Measurements from ENCODE around the gene XRCC4. TPM values are rescaled to one million over a fixed set of nuclear protein-coding genes. Genes with fewer than 3 reads are reported as not detected.

The XRCC4 gene
- polyA plus RNA-seq, 1 donor, result 8.5 TPM

DNA sequence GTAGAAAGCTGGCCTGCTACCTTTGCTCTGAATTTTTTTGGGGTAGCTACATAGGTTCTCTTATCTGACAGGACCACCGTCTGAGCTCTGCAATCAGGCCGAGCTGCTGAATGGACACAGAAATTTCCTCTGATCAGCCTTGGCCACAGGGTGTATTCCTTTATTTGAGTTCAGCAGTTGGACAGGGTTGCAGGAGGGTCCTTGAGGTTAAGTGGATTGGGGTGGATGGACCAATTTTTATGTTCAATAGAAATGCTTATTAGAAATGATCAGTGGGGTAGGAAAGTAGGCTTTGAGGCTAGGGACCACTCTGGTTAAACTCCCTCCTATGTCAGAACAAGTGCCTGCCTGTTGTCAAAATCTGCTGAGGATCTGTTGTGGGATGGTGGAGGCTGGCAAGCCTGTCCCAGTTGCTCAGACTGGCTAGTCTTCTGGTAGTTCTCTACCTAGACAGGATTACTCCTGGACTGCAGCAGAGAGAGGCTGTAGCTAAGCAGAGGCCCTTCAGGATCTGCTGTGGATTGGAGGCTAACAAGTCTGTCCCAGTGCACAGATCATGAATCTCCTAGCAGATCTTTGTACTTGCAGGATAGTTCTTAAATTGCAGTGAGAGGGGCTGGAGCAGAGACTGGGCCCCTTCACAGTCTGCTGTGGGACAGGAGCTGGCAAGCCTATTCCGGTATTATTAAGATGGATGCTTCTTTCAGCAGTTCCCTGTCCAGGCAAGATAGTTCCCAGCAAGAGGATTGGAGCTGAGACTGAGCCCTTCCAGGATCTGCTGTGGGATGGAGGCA, 18.0 kb downstream of the XRCC4 start:
- H3K27ac ChIP-seq (ENCODE audit: low read length), result no peak overlapping the region
- H3K36me3 ChIP-seq (ENCODE audit: control insufficient read depth, insufficient read depth, low read length), result no peaks in the 10 kb centered on the region
- H3K4me3 ChIP-seq (ENCODE audit: low read length), result no peak overlapping the region
- peaks cover 19% of the 10 kb centered on the region for H3K4me1 ChIP-seq (ENCODE audit: control insufficient read depth, insufficient read depth, low read length)
- DNase-seq, result no peak
- H3K27me3 ChIP-seq (ENCODE audit: control insufficient read depth, insufficient read depth, low read length), result no peaks in the 10 kb centered on the region
- no CpG with 5 or more reads among the region's 3 CpGs for WGBS (ENCODE audit: insufficient coverage, low lambda C conversion rate)
- peaks cover 17% of the 10 kb centered on the region for H3K9me3 ChIP-seq (ENCODE audit: control insufficient read depth, low read depth, low read length)

DNA sequence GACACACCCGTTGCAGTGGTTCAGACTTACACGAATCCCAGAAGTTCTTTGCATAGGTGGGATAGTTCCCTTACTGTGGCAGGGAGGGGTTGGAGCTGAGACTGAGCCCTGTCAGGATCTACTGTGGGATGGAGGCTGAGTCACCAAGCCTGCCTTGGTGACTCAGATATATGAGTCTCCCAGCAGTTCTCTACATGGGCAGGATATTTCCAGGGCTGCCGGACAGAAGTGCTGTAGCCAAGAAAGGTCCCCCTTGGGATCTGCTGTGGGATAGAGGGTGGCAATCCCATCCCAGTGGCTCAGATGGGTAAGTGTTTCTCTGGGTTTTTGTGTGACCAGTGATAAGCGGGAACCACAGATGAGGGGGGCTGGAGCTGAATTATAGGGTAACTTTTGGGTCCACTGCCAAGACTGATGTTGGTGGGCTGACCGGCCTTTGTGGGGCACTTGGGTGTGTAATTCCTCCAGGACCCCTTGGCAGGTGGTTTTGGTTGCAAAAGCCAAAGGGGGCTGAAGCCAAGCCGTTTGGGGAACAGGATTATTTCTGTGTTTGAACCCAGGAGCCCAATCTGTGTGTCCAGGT, 18.7 kb downstream of the XRCC4 start:
- peaks cover 19% of the 10 kb centered on the region for H3K4me1 ChIP-seq (ENCODE audit: control insufficient read depth, insufficient read depth, low read length)
- H3K9me3 ChIP-seq (ENCODE audit: control insufficient read depth, low read depth, low read length), result peaks cover 17% of the 10 kb centered on the region
- peak in 1 of 2 donors; percentile 10 for DNase-seq
- no peak overlapping the region for H3K4me3 ChIP-seq (ENCODE audit: low read length)
- no peaks in the 10 kb centered on the region for H3K36me3 ChIP-seq (ENCODE audit: control insufficient read depth, insufficient read depth, low read length)
- H3K27ac ChIP-seq (ENCODE audit: low read length), result no peak overlapping the region
- no peaks in the 10 kb centered on the region for H3K27me3 ChIP-seq (ENCODE audit: control insufficient read depth, insufficient read depth, low read length)
- WGBS (ENCODE audit: insufficient coverage, low lambda C conversion rate), result no CpG with 5 or more reads among the region's 6 CpGs

DNA sequence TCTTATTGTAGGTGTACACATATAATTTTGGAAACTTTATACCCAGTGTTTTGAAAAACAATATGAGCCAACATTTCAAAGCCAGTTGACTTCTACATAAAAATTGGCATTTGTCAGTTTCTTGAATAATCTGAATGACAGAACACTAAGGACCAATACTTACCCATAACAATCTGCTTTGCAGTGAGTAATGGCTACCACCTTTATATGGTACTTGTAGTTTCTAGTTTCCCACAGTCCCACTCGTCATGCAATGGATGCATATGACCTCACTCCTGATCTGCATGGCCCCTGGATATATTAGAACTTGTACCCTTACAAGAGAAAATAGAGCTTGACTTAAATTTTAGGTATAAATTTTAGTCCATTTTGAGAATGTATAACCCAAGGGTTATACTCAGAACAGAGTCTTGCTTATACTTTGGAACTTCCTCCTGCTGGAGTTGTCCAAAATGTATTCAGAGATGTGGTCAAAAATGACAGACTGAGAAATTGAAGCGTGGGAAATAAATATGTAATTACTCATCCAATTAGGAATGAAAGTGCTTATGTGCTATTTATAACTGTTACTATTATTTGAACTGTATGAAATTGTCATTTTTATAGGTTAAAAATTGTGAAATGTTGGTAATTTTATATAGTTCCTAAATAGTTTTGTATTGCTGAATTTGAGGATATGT, 19.5 kb downstream of the XRCC4 start:
- no peaks in the 10 kb centered on the region for H3K27me3 ChIP-seq (ENCODE audit: control insufficient read depth, insufficient read depth, low read length)
- no CpG with 5 or more reads among the region's 2 CpGs for WGBS (ENCODE audit: insufficient coverage, low lambda C conversion rate)
- H3K27ac ChIP-seq (ENCODE audit: low read length), result peak overlapping the region; percentile 59
- no peaks in the 10 kb centered on the region for H3K36me3 ChIP-seq (ENCODE audit: control insufficient read depth, insufficient read depth, low read length)
- peaks cover 19% of the 10 kb centered on the region for H3K4me1 ChIP-seq (ENCODE audit: control insufficient read depth, insufficient read depth, low read length)
- no peak for DNase-seq
- H3K9me3 ChIP-seq (ENCODE audit: control insufficient read depth, low read depth, low read length), result peaks cover 17% of the 10 kb centered on the region
- H3K4me3 ChIP-seq (ENCODE audit: low read length), result no peak overlapping the region

DNA sequence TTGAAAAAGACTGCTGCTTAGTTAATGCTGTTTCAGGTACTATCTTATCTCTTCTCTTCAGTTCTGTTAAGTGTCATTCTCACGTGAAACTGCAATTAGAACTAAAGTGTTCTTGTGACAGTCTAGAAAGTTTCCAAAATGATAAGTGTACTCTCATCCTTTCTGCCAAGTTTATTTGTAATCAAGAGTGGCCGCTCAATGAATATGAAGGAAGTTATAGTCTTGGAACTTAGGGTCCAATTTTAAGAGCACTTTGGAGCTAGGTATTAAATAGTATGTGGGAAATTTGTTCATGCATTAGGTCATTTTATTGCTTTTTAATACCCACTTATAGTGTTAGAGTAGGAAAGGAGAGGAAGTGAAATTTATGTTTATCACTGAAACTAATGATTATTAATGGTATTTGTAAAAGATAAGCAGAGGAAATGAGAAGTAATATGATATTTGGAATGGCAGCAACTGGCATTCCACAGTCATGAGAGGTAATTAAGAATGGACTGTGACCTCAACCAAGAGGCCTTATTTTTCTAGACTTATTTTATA, 20.4 kb downstream of the XRCC4 start:
- no peaks in the 10 kb centered on the region for H3K36me3 ChIP-seq (ENCODE audit: control insufficient read depth, insufficient read depth, low read length)
- peaks cover 15% of the 10 kb centered on the region for H3K9me3 ChIP-seq (ENCODE audit: control insufficient read depth, low read depth, low read length)
- peaks cover 19% of the 10 kb centered on the region for H3K4me1 ChIP-seq (ENCODE audit: control insufficient read depth, insufficient read depth, low read length)
- DNase-seq, result peak; percentile 47 to 80
- no peaks in the 10 kb centered on the region for H3K27me3 ChIP-seq (ENCODE audit: control insufficient read depth, insufficient read depth, low read length)
- WGBS (ENCODE audit: insufficient coverage, low lambda C conversion rate), result no CpG with 5 or more reads among the region's 2 CpGs
- no peak overlapping the region for H3K4me3 ChIP-seq (ENCODE audit: low read length)
- H3K27ac ChIP-seq (ENCODE audit: low read length), result peak overlapping the region; percentile 59

DNA sequence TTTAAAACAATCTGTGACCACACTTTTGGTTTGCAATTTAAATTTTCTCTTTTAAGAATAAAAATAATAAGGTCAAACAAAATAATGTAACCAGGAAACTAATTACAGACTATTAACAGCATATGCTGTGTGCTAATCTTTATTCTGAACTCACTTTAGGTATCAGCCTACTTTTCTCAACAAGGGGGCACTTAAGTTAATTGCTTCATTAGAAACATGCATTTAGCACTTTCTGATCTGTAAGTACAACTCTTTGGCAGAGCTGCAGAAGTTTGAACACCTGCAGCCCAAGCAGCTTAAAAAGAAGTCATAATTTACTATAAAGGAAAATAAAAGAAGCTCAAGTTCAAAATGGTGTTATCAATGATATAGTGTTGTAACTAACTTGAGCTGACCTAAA, 21.7 kb downstream of the XRCC4 start:
- peaks cover 4% of the 10 kb centered on the region for H3K9me3 ChIP-seq (ENCODE audit: control insufficient read depth, low read depth, low read length)
- H3K27ac ChIP-seq (ENCODE audit: low read length), result no peak overlapping the region
- no peaks in the 10 kb centered on the region for H3K27me3 ChIP-seq (ENCODE audit: control insufficient read depth, insufficient read depth, low read length)
- no peak for DNase-seq
- no peak overlapping the region for H3K4me3 ChIP-seq (ENCODE audit: low read length)
- peaks cover 19% of the 10 kb centered on the region for H3K4me1 ChIP-seq (ENCODE audit: control insufficient read depth, insufficient read depth, low read length)
- H3K36me3 ChIP-seq (ENCODE audit: control insufficient read depth, insufficient read depth, low read length), result no peaks in the 10 kb centered on the region

DNA sequence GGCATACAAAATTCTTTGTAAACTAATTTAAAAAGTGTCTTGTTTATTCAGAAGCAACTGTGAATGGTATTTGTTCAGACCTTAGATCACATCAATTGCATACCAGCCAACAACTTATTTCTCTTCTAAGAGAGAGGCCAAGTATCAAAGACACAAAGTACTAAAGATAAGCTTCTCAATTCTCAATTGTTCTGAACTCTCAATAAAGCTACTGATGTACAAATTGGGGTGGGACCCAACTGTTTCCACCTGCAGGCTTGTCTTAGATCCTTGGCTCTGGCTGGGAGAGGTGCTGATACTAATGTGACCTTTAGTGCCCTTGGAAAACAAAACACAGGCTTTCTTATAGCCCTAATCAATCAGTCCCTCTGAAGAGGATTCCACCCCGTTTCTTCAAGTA, 22.1 kb downstream of the XRCC4 start:
- Histone ChIP-seq H3K27me3 (ENCODE audit: control insufficient read depth, insufficient read depth, low read length) (no peaks in the 10 kb centered on the region), H3K4me1 (ENCODE audit: control insufficient read depth, insufficient read depth, low read length) (peaks cover 19% of the 10 kb centered on the region), H3K27ac (ENCODE audit: low read length) (no peak overlapping the region), H3K4me3 (ENCODE audit: low read length) (no peak overlapping the region), H3K9me3 (ENCODE audit: control insufficient read depth, low read depth, low read length) (no peaks in the 10 kb centered on the region), H3K36me3 (ENCODE audit: control insufficient read depth, insufficient read depth, low read length) (no peaks in the 10 kb centered on the region)
- WGBS (ENCODE audit: insufficient coverage, low lambda C conversion rate), result 0% methylated on average over 1 of the region's 1 CpG
- DNase-seq, result peak in 1 of 2 donors; percentile 51

DNA sequence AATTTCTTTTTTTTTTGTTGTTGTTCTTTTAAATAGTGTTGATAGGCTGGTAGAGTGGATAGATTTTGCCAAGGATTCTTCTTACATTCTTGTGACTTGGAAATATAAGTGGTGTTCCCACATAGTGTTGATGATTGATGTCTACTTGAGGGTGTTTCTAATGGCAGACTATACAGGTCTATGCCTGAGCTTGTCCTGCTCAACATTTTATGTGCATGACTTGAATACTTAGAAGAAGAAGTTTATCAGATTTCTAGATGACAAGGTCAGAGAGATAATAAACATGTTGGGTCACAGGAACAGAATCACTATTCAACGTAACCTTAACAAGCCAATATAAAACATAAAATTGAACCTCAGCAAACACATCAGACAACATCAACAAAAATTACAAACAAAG, 24.2 kb downstream of the XRCC4 start:
- Histone ChIP-seq H3K27me3 (ENCODE audit: control insufficient read depth, insufficient read depth, low read length) (no peaks in the 10 kb centered on the region), H3K4me1 (ENCODE audit: control insufficient read depth, insufficient read depth, low read length) (peaks cover 19% of the 10 kb centered on the region), H3K4me3 (ENCODE audit: low read length) (no peak overlapping the region), H3K36me3 (ENCODE audit: control insufficient read depth, insufficient read depth, low read length) (no peaks in the 10 kb centered on the region), H3K9me3 (ENCODE audit: control insufficient read depth, low read depth, low read length) (no peaks in the 10 kb centered on the region), H3K27ac (ENCODE audit: low read length) (no peak overlapping the region)
- no peak for DNase-seq
- WGBS (ENCODE audit: insufficient coverage, low lambda C conversion rate), result no CpG with 5 or more reads among the region's 1 CpG

DNA sequence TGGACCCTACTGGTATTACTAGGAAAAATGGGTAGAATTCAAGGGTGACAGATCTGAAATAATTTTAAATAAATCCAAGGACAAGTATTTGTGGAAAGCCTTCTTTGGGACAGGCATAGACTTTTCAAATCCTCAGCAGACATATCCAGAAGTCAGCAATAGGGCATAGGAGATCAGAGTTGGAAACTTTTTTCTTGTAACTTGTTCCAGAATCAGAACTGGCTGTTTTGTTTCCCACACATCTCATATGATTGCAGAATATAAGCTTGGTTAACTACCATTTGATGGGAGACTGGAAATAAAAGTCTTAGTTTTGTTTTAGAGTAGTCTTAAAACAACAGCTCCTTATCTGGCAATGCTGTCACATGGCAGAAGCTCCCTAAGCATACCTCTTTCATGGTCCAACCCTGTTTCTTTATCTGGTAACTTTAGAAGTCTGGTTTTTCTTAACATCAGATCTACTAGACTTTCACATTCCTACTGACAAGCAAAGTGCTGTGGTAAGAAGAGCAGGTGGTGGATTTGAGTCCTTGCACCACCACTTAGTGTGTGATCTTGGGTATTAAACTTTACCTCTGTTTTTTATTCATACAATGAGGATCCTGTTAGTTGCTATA, 25.1 kb downstream of the XRCC4 start:
- peak; percentile 28 to 48 for DNase-seq
- no peaks in the 10 kb centered on the region for H3K27me3 ChIP-seq (ENCODE audit: control insufficient read depth, insufficient read depth, low read length)
- no peak overlapping the region for H3K27ac ChIP-seq (ENCODE audit: low read length)
- peaks cover 16% of the 10 kb centered on the region for H3K4me1 ChIP-seq (ENCODE audit: control insufficient read depth, insufficient read depth, low read length)
- H3K9me3 ChIP-seq (ENCODE audit: control insufficient read depth, low read depth, low read length), result no peaks in the 10 kb centered on the region
- no peak overlapping the region for H3K4me3 ChIP-seq (ENCODE audit: low read length)
- no peaks in the 10 kb centered on the region for H3K36me3 ChIP-seq (ENCODE audit: control insufficient read depth, insufficient read depth, low read length)

DNA sequence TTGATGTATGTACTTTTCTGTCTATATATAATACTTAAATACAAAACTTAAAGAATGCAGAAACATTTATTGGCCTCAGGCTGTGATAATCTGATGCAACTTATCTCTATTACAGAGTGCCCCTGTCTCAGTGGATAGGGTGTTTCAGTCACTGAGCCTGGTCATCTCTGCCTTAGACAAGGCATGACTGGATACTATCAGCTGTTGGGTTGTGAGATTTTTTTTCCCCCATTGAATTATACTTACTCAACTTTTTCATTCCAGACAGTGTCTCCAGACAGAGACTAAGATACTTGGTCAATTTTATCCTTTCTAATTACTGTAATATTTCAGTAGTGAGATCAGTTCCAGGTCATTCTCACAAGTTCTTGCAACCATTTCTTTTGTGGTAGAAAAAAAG, 26.7 kb downstream of the XRCC4 start:
- no peak overlapping the region for H3K27ac ChIP-seq (ENCODE audit: low read length)
- no peak overlapping the region for H3K4me3 ChIP-seq (ENCODE audit: low read length)
- H3K4me1 ChIP-seq (ENCODE audit: control insufficient read depth, insufficient read depth, low read length), result peaks cover 3% of the 10 kb centered on the region
- no peaks in the 10 kb centered on the region for H3K36me3 ChIP-seq (ENCODE audit: control insufficient read depth, insufficient read depth, low read length)
- DNase-seq, result peak in 1 of 2 donors; percentile 2
- no peaks in the 10 kb centered on the region for H3K27me3 ChIP-seq (ENCODE audit: control insufficient read depth, insufficient read depth, low read length)
- no peaks in the 10 kb centered on the region for H3K9me3 ChIP-seq (ENCODE audit: control insufficient read depth, low read depth, low read length)

DNA sequence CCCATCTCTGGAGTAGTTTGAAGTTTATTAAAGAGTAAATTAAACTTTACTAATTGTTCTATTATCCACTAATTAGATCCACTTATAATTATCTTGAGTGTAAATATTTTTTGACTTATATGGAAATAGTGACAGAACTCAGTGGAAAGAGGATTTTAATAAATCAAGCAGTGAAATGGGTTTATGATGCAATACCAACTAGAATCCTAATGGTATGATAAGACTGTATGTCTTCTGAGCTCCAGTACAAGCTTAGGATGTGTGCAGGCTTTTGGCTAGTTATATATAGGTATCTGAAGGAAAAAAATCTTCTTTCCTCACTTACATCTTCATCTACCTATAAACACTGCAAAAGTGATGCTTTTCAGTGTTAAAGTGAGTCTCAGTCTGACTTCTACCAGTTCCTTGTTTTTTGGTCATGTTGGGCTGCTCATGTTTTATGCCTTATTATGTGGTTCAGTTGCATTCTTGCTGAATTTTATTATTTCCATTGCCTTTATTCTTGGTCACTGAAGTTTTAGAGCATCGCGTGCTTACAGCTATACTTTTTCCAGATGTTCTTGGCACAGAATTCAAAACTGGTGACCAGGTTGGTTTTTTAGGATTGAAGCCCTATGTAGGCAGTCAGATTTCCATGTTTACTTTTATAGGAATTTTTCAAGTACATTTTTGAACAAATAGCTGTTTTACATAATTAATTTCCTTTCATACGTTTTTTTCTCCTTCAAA, 30.5 kb downstream of the XRCC4 start:
- Histone ChIP-seq H3K27ac (ENCODE audit: low read length) (no peak overlapping the region), H3K9me3 (ENCODE audit: control insufficient read depth, low read depth, low read length) (no peaks in the 10 kb centered on the region), H3K36me3 (ENCODE audit: control insufficient read depth, insufficient read depth, low read length) (no peaks in the 10 kb centered on the region), H3K27me3 (ENCODE audit: control insufficient read depth, insufficient read depth, low read length) (no peaks in the 10 kb centered on the region), H3K4me1 (ENCODE audit: control insufficient read depth, insufficient read depth, low read length) (no peaks in the 10 kb centered on the region), H3K4me3 (ENCODE audit: low read length) (no peak overlapping the region)
- DNase-seq, result no peak
- WGBS (ENCODE audit: insufficient coverage, low lambda C conversion rate), result 96% methylated on average over 3 of the region's 3 CpGs

Data from large intestine (tissue), 3 donors.